Osteoblast (primary cell): ENCODE results near the gene CABP1. TPM values are rescaled to one million over a fixed set of nuclear protein-coding genes. Genes with fewer than 3 reads are reported as not detected.

Source experiments
- DNase-seq: peaks from one replicate; pipeline ENCODE4 v3.0.0; 2011; ENCODE audit warnings: low spot score, mixed read lengths; ENCODE audit not compliant: insufficient read length; ENCODE audit errors: missing footprints
- H2AFZ ChIP-seq: 2 replicates; pipeline ENCODE4 v1.6.0; 2011; ENCODE audit warnings: mild to moderate bottlenecking, low read length
- H3K27ac ChIP-seq: 2 replicates; pipeline ENCODE4 v1.5.1; 2011; ENCODE audit warnings: mild to moderate bottlenecking, low read depth, low read length, moderate library complexity
- H3K27me3 ChIP-seq: 2 replicates; pipeline ENCODE4 v1.6.0; 2012; ENCODE audit warnings: mild to moderate bottlenecking, control low read depth, inconsistent platforms, low read length, moderate library complexity; ENCODE audit not compliant: insufficient read depth
- H3K36me3 ChIP-seq: 2 replicates; pipeline ENCODE4 v1.5.1; 2011; ENCODE audit warnings: mild to moderate bottlenecking, low read length, control low read depth, moderate library complexity; ENCODE audit not compliant: insufficient read depth
- H3K4me1 ChIP-seq: 2 replicates; pipeline ENCODE4 v1.5.1; 2011; ENCODE audit warnings: mild to moderate bottlenecking, low read length, control low read depth, moderate library complexity; ENCODE audit not compliant: insufficient read depth
- H3K4me2 ChIP-seq: 2 replicates; pipeline ENCODE4 v1.6.0; 2011; ENCODE audit warnings: mild to moderate bottlenecking, low read length; ENCODE audit not compliant: insufficient read depth
- H3K4me3 ChIP-seq: fragments of 200-600 bp; sonication (generic); 3 replicates; pipeline ENCODE4 v1.5.1; 2012; ENCODE audit warnings: mild to moderate bottlenecking, low read length, inconsistent platforms; ENCODE audit not compliant: insufficient read depth
- H3K79me2 ChIP-seq: 2 replicates; pipeline ENCODE4 v1.6.0; 2012; ENCODE audit warnings: mild to moderate bottlenecking, low read length, control low read depth, inconsistent platforms; ENCODE audit not compliant: insufficient read depth
- H3K9me3 ChIP-seq: 2 replicates; pipeline ENCODE4 v1.5.1; 2011; ENCODE audit warnings: low read depth, low read length, control low read depth
- H4K20me1 ChIP-seq: 2 replicates; pipeline ENCODE4 v1.6.0; 2012; ENCODE audit warnings: mild to moderate bottlenecking, low read length, control low read depth; ENCODE audit not compliant: insufficient read depth
- CTCF ChIP-seq: IDR thresholded peaks from 2 replicates; pipeline ENCODE4 v1.5.1; 2011; ENCODE audit warnings: mild to moderate bottlenecking, low read depth, low read length, moderate library complexity; ENCODE audit errors: extremely low read depth
- total RNA-seq: library from RNA; depleted of rRNA; stranded (reverse); fragments of >200 nt; gene quantifications from 2 replicates; pipeline ENCODE4 v1.2.3, GENCODE V29; 2012

CABP1 gene
- total RNA-seq, 1 donor, result not detected

DNA sequence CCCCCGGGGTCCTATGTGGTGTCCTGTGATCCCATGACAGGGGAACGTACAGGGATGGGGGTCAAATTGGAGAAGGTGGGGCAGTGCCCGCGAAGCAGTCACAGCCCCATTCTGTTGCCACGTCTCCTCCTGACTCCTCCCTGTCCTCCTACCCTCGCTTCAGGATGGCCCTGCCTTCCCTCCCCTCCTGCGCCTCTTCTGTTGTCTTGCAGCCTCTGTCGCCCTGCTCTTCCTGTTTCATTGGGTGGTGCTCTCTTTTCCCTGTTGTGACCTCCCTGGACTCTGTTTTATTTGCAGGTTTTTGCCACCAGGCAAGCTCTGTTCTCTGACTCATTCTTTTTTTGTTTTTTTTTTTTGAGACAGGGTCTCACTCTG, 18.7 kb downstream of the CABP1 start:
- no peaks in the 10 kb centered on the region for H3K79me2 ChIP-seq

GRCh38 chr12:120661432-120661831, 21.0 kb downstream of the CABP1 start:
- Histone ChIP-seq H3K4me3 (no peak overlapping the region), H3K4me1 (no peaks in the 10 kb centered on the region), H3K79me2 (no peaks in the 10 kb centered on the region), H3K27ac (no peak overlapping the region), H3K36me3 (no peaks in the 10 kb centered on the region), H3K9me3 (no peaks in the 10 kb centered on the region), H3K4me2 (no peak overlapping the region), H3K27me3 (peaks cover 3% of the 10 kb centered on the region), H2AFZ (no peak overlapping the region), H4K20me1 (no peaks in the 10 kb centered on the region)
- no peak for DNase-seq
- no peak for TF ChIP-seq CTCF

More for the DNA sequence above, 18.7 kb downstream of the CABP1 start:
- Histone ChIP-seq H3K9me3 (no peaks in the 10 kb centered on the region), H3K4me1 (no peaks in the 10 kb centered on the region), H3K4me3 (no peak overlapping the region), H3K4me2 (no peak overlapping the region), H2AFZ (no peak overlapping the region), H4K20me1 (no peaks in the 10 kb centered on the region), H3K36me3 (no peaks in the 10 kb centered on the region), H3K27ac (no peak overlapping the region), H3K27me3 (peaks cover 4% of the 10 kb centered on the region)
- no peak for DNase-seq
- TF ChIP-seq CTCF, result no peak

DNA sequence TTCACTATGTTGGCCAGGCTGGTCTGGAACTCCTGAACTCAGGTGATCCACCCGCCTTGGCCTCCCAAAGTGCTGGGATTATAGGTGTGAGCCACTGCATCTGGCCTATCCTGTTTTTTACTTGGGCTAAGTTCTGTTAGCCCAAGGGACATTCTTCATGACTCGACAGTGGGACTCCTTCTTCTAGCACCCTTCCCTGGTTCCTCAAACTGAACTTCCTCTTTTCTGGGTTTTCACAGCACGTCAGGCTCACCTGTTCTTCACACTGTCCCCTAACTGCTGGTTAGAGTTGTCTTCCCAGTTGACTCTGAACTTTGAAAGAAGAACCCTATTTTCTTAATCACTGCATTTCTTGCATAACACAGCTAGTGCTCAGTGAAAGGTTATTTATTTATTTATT, 22.5 kb downstream of the CABP1 start:
- H4K20me1 ChIP-seq, result no peaks in the 10 kb centered on the region
- no peaks in the 10 kb centered on the region for H3K4me1 ChIP-seq
- no peak overlapping the region for H3K4me2 ChIP-seq
- no peak for TF ChIP-seq CTCF
- peaks cover 3% of the 10 kb centered on the region for H3K27me3 ChIP-seq
- H3K27ac ChIP-seq, result no peak overlapping the region
- H3K4me3 ChIP-seq, result no peak overlapping the region
- H2AFZ ChIP-seq, result no peak overlapping the region
- no peaks in the 10 kb centered on the region for H3K36me3 ChIP-seq
- DNase-seq, result no peak
- H3K9me3 ChIP-seq, result no peaks in the 10 kb centered on the region
- no peaks in the 10 kb centered on the region for H3K79me2 ChIP-seq

DNA sequence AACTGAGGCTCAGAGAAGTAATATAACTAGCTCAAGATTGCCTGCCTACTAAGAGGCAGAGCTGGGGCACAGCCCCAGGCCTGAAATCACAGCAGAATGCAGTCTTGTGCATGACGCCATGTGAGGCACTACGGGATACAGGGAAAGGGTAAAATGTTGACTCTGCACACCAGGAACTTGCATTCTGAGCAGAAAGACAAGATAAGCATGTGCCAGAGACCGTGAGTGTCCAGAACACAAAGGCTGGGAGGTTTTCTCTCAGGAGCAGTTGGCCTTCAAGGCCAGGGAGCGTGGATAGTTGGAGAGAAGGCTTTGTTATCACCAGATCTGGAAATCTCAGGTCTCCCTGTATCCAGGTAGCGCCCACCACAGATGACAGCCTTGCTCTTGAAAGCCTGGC, 23.3 kb downstream of the CABP1 start:
- H2AFZ ChIP-seq, result no peak overlapping the region

More for the DNA sequence above, 23.3 kb downstream of the CABP1 start:
- TF ChIP-seq CTCF, result no peak
- DNase-seq, result no peak
- Histone ChIP-seq H3K36me3 (no peaks in the 10 kb centered on the region), H3K9me3 (no peaks in the 10 kb centered on the region), H3K4me1 (no peaks in the 10 kb centered on the region), H3K27ac (no peak overlapping the region), H3K4me2 (no peak overlapping the region), H3K79me2 (no peaks in the 10 kb centered on the region), H4K20me1 (no peaks in the 10 kb centered on the region), H3K4me3 (no peak overlapping the region), H3K27me3 (peaks cover 6% of the 10 kb centered on the region)
